ENCODE measurements around the gene FAM3B.
"Not testable (repeated sequence)": the region's sequence is repeated elsewhere in the genome, so short reads cannot be mapped to it uniquely, and the experiment has no call there.

FAM3B gene

DNA sequence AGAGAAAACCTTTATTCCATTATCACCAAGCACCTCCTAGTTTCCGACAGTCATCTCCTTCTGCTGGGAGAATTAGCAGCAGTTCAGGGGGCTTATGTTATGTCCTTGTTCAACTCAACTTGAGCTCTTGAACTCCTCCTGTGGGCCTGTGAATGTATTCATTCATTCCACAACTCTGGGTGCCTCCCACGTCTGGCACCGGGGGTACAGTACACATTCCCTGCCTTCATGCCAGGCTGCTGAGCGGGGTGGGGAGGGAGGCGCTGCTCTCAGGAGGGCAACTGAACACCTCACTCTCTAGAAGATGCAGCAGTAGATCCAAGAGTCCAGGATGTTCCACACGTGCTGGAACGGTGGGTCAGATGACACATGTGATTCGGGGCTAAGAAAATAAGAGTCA lies 40.9 kb downstream of the FAM3B start:
- no peak for DNase-seq

DNA sequence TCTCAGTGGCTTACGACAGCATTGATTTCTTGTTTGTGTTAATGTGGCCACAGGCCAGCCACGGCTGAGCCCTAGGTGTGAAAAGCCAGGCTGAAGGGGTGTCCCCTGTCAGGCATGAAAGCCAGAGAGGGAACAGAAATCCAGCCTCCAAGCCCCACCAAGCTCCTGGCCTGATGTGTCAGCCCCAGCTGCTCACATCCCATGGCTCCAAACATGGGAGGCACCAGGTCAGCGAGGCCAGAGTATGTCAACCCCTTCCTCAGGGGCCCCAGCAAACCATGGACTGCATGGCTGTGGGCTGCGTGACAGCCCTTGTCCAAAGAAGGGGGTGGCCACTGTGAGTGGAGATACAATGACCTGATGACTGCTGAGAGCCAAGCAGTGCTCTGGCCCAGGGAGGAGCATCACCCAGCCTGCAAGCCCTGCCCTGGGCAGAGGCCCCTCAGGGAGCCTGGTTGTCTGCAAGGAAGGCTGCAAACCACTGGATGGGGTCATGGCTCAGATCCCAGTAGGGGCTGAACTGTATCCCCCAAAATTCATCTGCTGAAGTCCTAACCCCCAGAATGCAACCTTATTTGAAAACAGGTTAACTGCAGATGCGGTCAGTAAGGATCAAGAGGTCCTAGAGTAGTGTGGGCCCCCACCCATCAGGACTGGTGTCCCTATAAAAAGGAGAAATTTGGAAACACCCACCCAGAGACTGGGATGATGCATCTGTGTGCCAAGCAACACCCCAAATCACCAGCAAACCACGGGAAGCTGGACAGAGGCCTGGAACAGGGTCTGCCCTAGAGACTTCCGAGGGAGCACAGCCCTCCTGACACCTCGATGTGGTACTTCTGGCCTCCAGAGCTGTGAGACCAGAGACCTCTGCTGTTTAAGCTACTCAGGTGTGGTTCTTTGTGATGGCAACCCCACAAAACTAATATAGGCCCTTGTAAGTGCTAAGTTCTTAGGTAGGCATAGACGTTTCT lies 41.9 kb downstream of the FAM3B start:
- DNase-seq: no peak

DNA sequence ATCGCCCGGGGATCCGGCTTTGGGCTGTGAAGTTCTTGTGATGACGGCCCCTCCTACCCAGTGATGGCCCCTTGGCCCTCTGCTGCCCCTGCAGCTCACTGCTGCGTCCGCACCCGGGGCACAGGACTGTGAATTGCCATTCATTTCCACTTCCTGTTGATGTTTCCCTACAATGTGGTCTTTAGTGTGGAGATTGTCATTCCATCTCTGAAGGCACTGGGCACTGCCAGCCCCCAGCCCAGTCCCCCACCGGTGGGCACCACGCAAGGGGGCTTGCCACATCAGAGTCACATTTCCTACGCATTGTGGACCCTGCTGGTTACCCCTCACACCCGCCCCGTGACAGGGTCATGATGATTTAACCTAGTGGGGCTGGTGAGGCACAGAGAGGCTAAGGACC lies 42.7 kb downstream of the FAM3B start:
- DNase-seq: no peak

DNA sequence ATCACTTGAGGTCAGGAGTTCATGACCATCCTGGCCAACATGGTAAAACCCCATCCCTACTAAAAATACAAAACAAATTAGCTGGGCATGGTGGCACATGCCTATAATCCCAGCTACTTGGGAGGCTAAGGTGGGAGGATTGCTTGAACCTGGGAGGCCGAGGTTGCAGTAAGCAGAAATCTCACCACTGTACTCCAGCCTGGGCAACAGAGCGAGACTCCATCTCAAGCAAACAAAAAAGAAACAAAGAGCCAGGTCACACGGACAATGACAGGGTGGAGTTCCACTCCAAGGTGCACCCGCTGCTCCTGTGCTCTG lies 43.1 kb downstream of the FAM3B start:
- DNase-seq: not testable (repeated sequence)

DNA sequence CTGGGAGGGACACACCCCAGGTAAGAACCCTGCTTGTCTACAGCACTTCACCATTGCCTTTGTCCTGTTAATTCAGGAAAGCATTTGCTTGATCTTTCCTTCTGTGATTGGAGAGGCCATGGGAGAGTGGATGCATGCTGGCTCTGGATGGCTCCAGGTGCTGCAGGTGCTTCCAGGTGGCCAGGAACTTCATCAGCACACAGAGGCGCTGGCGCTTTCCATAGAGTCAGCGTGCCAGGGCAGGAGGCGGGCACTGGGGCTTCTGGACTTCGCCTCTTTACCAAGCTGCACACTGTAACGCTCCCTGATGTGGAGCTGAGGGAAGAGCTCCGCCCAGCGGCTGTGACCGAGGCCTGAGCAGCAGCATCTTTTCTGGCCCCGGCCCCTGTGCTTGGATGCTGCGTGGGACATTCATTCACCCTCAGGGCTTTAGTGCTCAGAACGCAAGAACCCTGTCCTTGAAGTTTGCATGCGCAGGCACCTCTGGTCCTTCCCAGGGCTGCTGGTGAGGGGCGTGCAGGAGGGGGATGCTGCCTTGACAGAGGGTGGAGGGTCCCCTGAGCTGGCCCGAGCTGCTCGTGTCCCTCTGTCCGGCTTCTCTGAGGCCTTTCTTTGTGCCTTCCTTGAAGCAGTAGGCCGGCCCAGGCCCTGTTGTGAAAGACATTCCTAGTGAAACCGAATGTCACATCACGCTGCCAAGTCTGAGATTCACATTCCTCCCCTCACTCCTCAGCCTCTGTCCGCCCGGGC lies 43.6 kb downstream of the FAM3B start:
- peak; percentile 25 for DNase-seq

DNA sequence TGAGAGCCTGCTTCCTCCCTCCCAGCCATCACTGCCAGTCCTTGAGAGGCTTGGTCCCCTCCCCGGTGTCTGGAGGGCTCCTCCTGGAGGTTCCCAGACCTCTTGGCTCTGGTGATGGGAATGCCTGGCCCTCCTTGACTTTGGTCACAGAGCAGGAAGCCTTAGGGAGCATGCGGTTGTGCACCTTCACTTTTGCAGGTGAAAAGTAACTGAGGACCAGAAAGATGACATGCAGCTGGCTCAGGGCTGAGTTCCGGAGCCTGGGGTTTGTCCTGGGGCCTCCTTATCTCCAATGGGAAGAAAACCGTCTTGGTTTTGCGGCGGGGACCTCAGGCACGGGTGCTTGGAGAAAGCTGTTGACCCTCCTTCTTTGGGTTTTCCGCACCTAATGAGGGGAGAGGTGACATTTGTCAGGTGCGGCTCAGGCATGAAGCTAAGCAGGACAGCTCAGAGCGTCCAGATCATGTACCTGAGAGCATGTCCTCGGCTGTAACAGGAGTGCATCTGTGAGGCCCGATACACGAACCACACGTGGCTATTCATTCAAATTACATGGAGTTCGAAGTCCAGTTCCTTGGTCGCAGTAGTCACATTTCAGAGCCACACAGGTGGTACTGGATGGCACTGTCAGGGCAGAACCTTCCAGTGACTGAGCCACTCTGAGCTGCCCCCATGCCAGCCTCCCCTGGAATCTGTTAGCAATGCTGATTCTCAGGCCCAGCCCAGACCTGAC lies 44.6 kb downstream of the FAM3B start:
- DNase-seq: no peak

DNA sequence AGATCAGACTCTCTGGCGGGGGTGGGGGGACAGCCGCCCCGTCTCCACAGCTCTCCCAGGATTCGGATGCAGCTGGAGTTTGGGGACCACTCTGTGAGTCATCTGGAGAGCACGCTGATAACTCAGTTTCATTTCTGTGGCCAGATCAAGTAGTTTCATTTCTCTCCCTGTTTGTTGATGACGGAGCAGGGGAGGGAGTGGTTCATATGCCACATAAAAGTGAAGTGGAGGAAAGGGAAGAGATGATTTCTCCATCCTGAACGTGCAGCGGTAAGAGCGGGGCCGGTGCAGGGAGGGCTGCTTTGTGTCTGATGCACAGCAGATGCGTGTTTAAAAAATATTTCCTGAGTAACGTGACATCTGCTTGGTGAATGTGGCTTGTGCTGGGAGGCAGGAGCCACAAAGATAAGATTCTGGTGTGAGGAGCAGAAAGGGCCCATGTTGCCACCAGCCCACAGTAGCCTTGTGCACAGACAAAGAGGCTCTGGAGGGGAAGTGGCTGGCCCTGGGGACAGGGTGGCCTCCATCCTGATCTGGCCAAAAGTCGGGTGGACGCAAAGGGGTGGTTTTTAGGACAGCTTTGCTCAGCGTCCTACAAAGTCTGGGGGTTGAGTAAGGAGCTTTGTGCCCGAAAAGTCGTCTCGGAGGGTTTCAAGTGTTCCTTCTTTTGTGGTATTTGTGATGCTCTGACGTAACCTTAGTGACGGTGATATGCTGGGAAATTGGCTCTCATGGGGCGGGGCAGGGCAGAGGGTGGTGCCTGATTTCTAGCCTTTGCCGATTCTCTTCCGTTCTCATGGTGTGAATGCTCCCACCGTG lies 45.4 kb downstream of the FAM3B start, which contains the start of gene MX2:
TSS of gene MX2 (plus strand) at position 242 of the 819 bp plus-strand sequence. CDS start 14,880 bp downstream, outside the sequence.
- DNase-seq: peak; percentile 77

DNA sequence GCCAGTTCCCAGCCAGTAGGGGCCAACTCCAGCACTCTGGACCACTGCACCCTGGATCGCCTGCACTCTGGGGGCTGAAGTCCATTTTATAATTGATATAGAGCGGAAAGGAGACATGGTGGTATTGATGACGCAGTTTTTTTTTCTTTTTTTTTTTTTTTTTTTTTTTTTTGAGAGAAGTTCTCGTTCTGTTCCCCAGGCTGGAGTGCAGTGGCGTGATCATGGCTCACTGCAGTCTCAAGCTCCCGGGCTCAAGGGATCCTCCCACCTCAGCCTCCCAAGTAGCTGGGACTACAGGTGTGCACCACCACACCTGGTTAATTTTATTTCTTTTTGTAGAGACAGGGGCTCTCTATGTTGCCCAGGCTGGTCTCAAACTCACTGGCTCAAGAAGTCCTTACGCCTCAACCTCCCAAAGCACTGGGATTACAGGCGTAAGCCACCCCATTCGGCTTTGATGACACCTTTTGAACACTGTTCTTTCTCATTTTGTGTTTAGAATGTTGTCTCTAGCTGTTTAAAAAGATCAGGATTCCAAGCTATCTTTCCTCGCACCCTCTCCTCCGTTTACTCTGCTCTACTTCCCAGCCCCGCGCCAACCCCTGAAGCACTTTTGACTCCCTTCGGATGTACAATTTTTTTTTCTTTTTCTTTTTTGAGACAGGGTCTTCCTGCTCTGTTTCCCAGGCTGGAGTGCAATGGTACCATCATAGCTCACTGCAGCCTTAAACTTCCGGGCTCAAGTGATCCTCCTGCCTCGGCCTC lies 46.2 kb downstream of the FAM3B start:
- DNase-seq: no peak

DNA sequence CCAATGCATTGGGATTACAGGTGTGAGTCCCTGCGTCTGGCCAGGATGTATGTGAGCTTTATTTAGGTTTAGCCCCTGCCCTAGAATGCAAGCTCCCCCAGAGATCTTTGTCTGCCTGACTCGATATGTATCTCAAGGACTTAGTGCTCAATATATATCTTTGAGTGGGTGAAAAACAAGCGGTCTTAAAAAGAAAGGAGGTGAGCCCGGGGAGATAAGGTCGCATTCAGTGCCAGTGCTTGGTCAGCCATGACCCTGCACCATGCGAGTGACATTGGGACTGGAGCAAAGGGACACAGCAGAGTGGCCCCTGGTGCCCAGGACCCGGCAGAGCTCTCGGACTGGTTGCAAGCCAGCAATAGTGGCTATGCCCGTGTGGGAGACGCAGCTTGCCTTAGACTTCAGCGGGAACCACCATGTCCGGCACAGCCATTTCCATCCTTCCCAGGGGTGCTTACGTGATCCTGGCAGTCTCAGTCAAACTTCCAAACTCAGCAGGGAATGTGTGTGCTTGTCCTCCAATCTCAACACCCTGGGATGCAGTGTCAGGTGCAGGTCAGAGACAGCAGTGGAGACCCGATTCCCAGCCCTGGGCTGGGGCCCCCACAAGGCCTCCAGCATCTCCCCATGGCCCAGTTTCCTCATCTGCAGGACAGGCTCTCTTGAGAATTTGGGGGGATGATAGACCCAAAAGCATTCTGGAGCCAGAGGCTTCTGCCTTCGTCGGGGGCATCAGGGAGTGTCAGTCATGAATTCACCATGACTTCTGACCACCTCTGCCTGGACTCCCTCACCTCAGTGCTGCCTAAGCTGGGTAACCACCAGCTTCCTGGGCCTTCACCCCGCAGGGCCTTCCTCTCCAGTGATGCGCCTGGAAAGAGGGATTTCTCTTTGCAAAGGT lies 47.0 kb downstream of the FAM3B start:
- no peak for DNase-seq

DNA sequence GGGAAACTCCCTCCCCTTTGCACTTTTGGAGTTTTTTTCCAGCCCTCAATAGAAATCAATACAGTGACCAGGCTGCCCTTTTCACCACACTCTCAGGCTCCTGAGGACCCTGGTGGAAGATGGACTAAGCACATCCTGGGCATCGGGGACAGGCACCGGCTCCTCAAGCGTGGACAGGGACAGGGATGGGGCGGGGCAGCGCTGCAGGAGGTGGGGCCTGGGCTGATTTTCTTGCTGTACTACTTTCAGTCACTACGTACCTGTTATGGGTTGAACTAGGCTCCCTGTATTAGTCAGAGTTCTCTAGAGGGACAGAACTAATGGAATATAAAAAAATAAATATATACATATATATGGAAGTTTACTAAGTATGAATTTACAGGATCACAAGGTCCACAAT lies 47.7 kb downstream of the FAM3B start:
- no peak for DNase-seq

DNA sequence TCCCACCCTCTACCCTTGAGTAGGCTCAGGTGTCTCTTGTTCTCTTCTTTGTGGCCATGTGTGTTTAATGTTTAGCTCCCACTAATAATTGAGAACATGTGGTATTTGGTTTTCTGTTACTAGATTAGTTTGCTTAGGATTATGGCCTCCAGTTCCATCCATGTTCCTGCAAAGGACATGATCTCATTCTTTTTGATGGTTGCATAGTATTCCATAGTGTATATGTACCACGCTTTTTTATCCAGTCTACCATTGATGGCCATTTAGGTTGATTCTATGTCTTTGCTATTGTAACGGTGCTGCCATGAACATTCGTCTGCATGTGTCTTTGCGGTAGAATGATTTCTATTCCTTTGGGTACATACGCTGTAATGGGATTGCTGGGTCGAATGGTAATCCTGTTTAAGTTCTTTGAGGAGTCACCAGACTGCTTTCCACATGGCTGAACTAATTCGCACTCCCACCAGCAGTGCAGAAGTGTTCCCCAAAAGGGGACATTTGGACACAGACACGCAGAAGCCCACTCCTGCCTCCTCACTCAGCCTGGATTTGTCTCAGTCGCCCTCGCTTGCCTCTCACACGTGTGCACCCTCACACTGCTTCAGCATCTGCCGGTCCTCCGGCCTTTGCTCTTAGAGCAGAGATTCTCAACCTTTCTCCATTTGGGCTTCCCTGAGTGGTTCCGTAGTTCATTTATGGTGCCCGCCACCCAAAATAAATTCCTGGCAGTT lies 48.9 kb downstream of the FAM3B start:
- DNase-seq: no peak

DNA sequence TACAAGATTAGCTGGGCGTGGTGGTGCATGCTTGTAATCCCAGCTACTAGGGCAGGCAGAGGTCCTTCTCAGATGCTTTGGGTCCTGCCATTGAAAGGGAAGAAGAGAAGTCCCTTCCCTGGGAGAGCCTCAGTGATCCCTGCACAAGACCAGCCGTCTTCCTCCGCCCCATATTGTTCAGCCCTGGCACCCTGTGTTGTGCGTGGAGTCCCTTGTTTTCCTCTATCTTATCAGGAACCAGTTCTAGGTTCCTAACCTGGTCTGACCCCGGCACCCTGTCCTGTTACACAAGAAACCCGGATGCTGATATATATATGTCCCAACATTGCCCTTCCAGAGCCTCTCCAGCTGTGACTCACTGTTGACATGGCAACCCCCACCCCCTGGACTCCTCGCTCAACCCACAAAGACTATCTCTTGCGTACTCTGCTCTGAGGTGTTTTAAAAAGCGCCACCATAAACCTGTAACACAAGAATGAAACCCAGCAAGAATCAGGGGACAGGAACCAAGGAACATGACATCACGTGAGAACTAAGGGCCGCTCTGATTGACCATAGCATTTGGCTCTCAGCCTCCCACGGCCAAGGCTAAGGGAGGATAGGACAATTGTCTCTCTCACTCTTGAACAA lies 50.0 kb downstream of the FAM3B start:
- no peak for DNase-seq

DNA sequence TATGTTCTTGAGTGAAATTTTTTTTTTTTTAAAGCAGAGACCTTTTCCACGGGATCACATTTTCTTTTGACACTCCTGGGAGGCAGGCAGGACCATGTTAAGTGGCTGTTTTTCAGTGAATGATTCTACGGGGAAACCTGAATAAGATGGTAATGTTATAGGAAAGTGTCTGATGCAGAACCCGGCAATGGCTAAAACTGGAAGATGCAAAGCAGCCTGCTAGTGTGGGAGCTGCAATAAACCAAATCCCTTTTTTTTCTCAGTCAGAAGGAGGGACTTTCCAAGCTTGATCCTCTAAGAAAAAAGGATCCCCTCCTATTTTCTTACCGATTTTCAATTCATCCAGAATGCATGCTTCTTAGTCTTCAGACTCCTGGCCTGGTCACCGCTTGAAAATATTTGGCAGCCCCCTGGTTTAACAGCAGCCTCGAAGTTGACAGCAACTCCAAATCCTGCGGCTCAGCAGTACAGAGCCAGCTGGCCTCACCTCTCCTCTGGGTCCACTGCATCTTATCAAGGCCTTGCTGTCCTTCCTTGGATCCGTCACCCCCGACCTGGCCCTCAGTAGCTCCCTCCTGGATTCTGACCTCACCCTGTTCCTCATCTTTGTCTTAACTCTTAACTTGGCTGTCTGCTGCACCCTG lies 50.8 kb downstream of the FAM3B start:
- no peak for DNase-seq

DNA sequence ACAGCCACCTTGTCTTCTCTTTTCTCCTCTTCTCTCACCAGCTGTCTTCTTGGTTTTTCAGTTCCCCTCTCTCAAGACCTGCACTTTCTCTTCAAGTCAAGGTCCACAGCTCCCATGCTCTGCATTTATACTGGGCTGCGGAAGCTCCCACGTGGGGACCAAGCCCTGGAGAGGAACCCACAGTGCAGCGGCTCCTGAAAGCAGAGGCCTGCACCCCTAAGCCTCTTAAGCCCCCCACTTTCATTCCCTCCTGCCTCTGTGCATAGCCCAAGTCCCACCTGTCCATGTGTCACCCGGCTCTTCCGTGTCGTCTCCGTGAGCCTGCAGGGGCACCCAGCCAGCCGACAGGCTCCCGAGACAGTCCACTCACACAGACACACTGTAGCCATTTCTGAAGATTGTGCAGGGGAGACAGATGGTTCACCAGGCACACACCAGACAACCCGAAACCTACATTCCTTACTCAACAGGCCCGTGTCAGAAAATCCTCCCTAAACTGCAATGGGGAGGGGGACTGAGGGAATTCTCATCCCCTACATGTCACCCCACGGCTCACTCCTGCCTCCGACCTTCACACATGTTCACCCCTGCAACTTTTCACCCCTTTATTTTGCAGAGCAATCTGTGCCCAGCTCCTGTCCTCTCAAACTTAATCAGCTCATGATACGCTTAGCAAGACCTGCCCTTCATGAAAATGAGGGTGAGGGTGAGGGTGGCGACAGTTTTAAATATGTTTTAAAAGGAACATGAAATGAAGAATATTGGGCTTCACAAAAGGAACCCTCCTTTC lies 51.5 kb downstream of the FAM3B start:
- DNase-seq: peak; percentile 74

DNA sequence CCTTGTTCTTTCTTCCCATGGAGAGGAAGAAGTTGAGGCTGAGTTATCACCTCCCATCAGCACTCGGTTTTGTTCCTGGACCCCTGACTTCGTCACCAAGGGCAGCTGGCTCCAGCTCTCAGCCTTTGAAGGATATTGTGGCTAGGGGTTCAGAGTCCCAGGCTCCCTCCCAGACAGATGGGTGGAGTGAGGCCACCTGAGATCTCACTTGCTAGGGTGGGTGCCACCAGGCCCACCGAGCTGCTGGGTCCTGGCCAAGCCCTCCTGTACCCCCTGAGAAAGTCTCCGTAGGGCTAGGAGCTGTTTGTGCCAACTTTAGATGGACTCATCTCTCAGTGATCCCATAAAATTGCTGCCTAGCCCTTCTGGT lies 52.1 kb downstream of the FAM3B start:
- no peak for DNase-seq

DNA sequence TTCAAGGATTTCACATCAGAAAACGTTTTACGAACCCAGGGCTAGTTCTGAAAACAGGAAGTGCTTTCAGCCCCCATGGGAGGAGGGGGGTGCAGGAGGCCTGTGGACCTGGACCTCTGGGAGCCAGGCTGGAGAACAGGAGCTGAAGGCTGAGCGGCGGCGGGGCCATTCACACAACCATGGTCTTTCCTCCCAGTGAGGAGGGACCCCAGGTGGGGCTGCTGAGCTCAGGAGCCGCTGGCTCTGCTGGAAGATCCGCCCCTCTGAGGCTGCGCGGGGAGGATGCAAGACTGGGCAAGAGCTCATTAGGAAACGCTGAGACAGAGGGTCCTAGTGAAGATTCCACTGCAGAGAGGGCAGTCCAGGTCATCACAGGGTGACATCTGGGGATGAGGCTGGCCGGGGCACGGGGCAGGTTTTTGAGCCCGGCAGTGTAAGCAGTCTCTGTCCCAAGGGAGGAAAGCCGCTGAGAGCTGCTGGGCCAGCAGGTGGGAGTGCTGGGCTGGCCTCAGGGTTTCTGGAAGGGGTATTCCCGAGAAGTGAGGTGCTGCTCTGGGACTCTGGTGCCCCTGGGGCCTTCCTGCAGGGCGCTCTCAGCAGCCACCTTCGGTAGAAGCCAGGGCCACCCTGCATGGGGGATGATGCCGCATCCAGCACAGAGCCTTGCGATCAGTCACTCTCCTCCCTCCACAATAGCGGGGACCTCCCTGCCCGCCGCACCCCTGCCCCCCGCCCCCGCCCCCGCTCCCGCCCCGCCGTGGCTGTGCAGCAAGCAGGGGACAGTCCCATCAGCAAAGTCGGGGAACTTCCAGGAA lies 52.7 kb downstream of the FAM3B start:
- no peak for DNase-seq
